DND-41 (cell line): Measurements from ENCODE around the gene TBRG1.
A peak's percentile ranks its signal among the peaks of the same experiment; 100 is the strongest.

Source experiments
- EZH2 ChIP-seq: IDR thresholded peaks from 3 replicates; pipeline ENCODE4 v1.6.1; 2012; ENCODE audit warnings: borderline replicate concordance, low read depth, mild to moderate bottlenecking, moderate library complexity, low read length, inconsistent platforms; ENCODE audit not compliant: severe bottlenecking
- TF ChIP-seq, protein P1 (sequence below): IDR thresholded peaks from 2 replicates; pipeline ENCODE4 v1.5.1; 2012; ENCODE audit warnings: borderline replicate concordance, low read length, moderate library complexity, mild to moderate bottlenecking; ENCODE audit not compliant: poor library complexity, severe bottlenecking; ENCODE audit errors: extremely low read depth

- TF ChIP-seq, protein P1, sequence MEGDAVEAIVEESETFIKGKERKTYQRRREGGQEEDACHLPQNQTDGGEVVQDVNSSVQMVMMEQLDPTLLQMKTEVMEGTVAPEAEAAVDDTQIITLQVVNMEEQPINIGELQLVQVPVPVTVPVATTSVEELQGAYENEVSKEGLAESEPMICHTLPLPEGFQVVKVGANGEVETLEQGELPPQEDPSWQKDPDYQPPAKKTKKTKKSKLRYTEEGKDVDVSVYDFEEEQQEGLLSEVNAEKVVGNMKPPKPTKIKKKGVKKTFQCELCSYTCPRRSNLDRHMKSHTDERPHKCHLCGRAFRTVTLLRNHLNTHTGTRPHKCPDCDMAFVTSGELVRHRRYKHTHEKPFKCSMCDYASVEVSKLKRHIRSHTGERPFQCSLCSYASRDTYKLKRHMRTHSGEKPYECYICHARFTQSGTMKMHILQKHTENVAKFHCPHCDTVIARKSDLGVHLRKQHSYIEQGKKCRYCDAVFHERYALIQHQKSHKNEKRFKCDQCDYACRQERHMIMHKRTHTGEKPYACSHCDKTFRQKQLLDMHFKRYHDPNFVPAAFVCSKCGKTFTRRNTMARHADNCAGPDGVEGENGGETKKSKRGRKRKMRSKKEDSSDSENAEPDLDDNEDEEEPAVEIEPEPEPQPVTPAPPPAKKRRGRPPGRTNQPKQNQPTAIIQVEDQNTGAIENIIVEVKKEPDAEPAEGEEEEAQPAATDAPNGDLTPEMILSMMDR, result peak; percentile 78
- TF ChIP-seq EZH2, result no peak
Measured at GRCh38 chr11:124586238-124586860, 36.3 kb upstream of the TBRG1 start.
